Heart left ventricle (tissue), 16 donors: Measurements from ENCODE around the gene PRR30. TPM values are rescaled to one million over a fixed set of nuclear protein-coding genes. Genes with fewer than 3 reads are reported as not detected.

Experiments
- ATAC-seq, 4 donors: fragments of 200-7000 bp; cut with Tn5 transposase; one replicate each; pipeline ENCODE4 v1.9.1; 2020 to 2022; ENCODE audit warnings: moderate library complexity in 4 of 4, mild to moderate bottlenecking in 3 of 4, moderate number of reproducible peaks in 1 of 4
- DNase-seq, 5 donors: peaks; one replicate each; pipeline ENCODE4 v3.0.0-alpha.2; 2020
- H3K27ac ChIP-seq, 12 donors: fragments of 200-600 bp; sonication (generic) in 4 of 12; one replicate each; pipeline versions ENCODE4 v1.5.0 to v1.8.0; 2016 to 2022; ENCODE audit warnings: mild to moderate bottlenecking in 2 of 12
- H3K27me3 ChIP-seq, 9 donors: fragments of 200-600 bp; sonication (generic) in 2 of 9; one replicate each; pipeline versions ENCODE4 v1.5.1 to v1.8.0; 2016 to 2022; ENCODE audit warnings: mild to moderate bottlenecking in 3 of 9
- H3K36me3 ChIP-seq, 9 donors: fragments of 200-600 bp; sonication (generic) in 2 of 9; one replicate each; pipeline versions ENCODE4 v1.5.0 to v1.8.0; 2018 to 2022; ENCODE audit warnings: mild to moderate bottlenecking in 2 of 9
- H3K4me1 ChIP-seq, 12 donors: fragments of 200-600 bp; sonication (generic) in 4 of 12; one replicate each; pipeline versions ENCODE4 v1.5.0 to v1.8.0; 2016 to 2022; ENCODE audit warnings: mild to moderate bottlenecking in 3 of 12
- H3K4me3 ChIP-seq, 12 donors: fragments of 200-600 bp; sonication (generic) in 4 of 12; one replicate each; pipeline versions ENCODE4 v1.5.0 to v1.8.0; 2017 to 2022; ENCODE audit warnings: mild to moderate bottlenecking in 9 of 12, moderate library complexity in 4 of 12
- H3K9me3 ChIP-seq, 12 donors: fragments of 200-600 bp; sonication (generic) in 4 of 12; one replicate each; pipeline versions ENCODE4 v1.5.0 to v1.8.0; 2016 to 2022; ENCODE audit warnings: mild to moderate bottlenecking in 1 of 12
- POLR2A ChIP-seq, 2 donors: fragments of 450-650 bp; IDR thresholded peaks; one replicate each; pipeline ENCODE4 v1.6.1; 2017; ENCODE audit warnings: antibody characterized with exemption in 2 of 2, mild to moderate bottlenecking in 2 of 2, moderate library complexity in 2 of 2
- WGBS, 4 donors: extraction: QIAGEN DNeasy Blood & Tissue Kit in 2 of 4; methylation state at CpG; one replicate each; pipeline versions ENCODE4 v1.1.5 to v1.1.7; 2013 to 2018; 5-methylcytosine and 5-hydroxymethylcytosine counted together
- intact Hi-C, 10 donors: fragments of 100-400 bp; cut with DNase I; formaldehyde crosslinking; loops; one replicate each; pipeline versions ENCODE4 v1.11.1 to v1.14.2; 2022
- polyA plus RNA-seq, 2 donors: library from polyadenylated mRNA; stranded (reverse); fragments of 200-250 nt; gene quantifications; one replicate each; pipeline ENCODE4 v1.2.3, GENCODE V29; 2013
- total RNA-seq, 9 donors: library from RNA; depleted of rRNA in 2 of 9; stranded (reverse); fragments of >200 nt in 2 of 9; fragmentation: NEBNext Ultra II Directional in 3 of 9; extraction: Animal tissue kit (Norgen Biotek cat#: 25700) in 3 of 9; gene quantifications; one replicate each; pipeline versions ENCODE4 v1.1.0 to v1.2.4, GENCODE V29; 2016 to 2023
- TF ChIP-seq, protein P1 (sequence below), 12 donors: fragments of 200-600 bp; sonication (generic) in 4 of 12; IDR thresholded peaks; one replicate each; pipeline versions ENCODE4 v1.5.0 to v1.8.0; 2018 to 2022; ENCODE audit warnings: antibody characterized with exemption in 12 of 12, mild to moderate bottlenecking in 5 of 12
- donor health status: ischemic (EF 13 %, LVEDD 7.1; RV severe dilation, severe dysfunction).
- donor health status: healthy with polysubstance abuse.
- donor health status: DM: no; HTN: yes; CAD: no.
- donor health status: DM: no; HTN: no; CAD: no.
- donor health status: ischemic (EF 25% LVEDD 6.9; RV normal size, moderate dysfunction).
- donor health status: ischemic (EF 25% LVEDD 5.7; RV mildly dilated, moderate dysfunction).
- donor health status: healthy.
- donor health status: DM: yes; HTN: yes; CAD: no.
- donor health status: ischemic (EF 35%, LVEDD 5.7; RV mildly dilated, moderate dysfunction).
- donor health status: nonischemic (EF 11% LVEDD 7.7; RV severe dilation, severe dysfunction).
- donor health status: DM: yes; HTN: yes; CAD: no.
- donor health status: PGD.
- donor health status: ischemic (EF 29% LVEDD 5.4; RV normal size, mild dysfunction).
- donor health status: nonischemic (EF 23%, LVEDD 6.1; RV moderate dilation, normal function).

PRR30 gene
- total and polyA plus RNA-seq, 11 donors = not detected

DNA sequence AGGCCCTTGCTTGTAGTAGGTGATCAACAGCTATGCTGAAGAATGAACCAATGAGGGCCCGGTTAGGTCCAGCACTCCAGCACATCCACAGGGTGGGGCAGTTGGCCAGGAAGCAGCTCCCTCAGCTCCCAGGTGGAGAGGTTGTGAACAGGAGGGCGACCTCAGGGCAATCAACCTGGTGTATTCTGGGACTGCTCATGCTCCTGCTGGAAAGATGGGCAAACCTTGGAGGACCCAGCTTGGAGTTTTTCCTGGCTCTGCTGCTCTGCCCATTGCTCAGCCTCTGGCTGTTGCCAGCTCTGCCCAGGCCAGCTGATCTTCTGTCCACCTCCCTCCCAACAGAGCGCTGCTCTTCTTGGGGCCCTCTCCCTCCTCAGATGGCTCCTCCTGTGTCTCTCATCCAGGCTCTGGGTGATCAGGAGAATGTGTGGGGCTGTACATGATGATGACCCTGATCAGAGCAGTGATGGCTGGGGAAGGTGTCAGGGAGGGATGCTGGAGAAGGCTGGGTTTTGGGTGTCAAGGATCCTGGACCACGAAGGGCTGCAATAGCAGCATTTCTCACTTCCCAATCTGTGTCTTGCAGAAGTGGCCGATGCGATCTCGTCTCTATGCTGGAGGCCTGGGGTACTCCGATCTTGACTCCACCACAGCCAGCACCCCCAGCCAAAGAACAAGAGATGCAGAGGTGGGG, 13.0 kb upstream of the PRR30 start:
- Histone ChIP-seq H3K36me3 (no peaks in the 10 kb centered on the region), H3K27ac (no peak overlapping the region), H3K4me1 (no peaks in the 10 kb centered on the region), H3K9me3 (no peaks in the 10 kb centered on the region), H3K27me3 (no peaks in the 10 kb centered on the region), H3K4me3 (no peak overlapping the region)
- TF ChIP-seq POLR2A (IDR thresholded peaks at IDR 0.05) = no peak
- TF ChIP-seq, protein P1, sequence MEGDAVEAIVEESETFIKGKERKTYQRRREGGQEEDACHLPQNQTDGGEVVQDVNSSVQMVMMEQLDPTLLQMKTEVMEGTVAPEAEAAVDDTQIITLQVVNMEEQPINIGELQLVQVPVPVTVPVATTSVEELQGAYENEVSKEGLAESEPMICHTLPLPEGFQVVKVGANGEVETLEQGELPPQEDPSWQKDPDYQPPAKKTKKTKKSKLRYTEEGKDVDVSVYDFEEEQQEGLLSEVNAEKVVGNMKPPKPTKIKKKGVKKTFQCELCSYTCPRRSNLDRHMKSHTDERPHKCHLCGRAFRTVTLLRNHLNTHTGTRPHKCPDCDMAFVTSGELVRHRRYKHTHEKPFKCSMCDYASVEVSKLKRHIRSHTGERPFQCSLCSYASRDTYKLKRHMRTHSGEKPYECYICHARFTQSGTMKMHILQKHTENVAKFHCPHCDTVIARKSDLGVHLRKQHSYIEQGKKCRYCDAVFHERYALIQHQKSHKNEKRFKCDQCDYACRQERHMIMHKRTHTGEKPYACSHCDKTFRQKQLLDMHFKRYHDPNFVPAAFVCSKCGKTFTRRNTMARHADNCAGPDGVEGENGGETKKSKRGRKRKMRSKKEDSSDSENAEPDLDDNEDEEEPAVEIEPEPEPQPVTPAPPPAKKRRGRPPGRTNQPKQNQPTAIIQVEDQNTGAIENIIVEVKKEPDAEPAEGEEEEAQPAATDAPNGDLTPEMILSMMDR (IDR thresholded peaks at IDR 0.05) = no peak
- ATAC-seq (no peak), DNase-seq (no peak)
- 81 to 89% (median 84%) methylated on average over 8 of the region's 8 CpGs for WGBS, 4 donors
- intact Hi-C loops = no loop called here

DNA sequence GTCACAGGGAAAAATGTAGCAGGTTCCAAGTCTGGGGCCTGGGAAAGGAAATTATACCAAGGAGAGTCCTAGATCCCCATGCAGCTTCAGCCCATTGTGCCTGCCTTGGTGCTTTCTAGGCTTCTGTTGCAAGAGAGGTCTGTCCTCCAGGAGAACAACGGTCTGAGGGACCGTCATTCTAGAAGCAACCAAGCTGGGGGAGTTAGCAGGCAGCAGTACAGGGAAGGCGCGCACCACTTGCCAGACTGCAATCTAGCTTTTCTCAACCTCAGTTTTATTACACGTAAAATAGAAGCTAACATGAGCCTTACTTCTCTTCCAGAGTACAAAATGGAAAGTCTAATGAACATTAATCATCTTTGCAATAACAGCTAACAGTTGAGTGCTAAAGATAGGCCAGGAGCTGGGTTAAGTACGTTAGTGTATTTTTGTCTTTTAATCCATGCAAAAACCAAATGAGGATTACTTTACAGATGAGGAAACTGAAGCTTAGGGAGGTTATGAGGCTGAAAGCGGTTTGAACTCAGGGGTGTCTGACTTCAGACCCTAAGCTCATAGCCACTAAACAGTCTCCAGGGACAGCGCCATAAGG, 11.5 kb upstream of the PRR30 start:
- Histone ChIP-seq H3K4me3 (no peak overlapping the region), H3K36me3 (no peaks in the 10 kb centered on the region), H3K27me3 (no peaks in the 10 kb centered on the region), H3K9me3 (no peaks in the 10 kb centered on the region), H3K4me1 (no peaks in the 10 kb centered on the region), H3K27ac (no peak overlapping the region)
- no peak for ATAC-seq
- no peak for DNase-seq
- WGBS, 4 donors = 78 to 89% (median 83%) methylated on average over 8 of the region's 8 CpGs
- intact Hi-C loops = no loop called here
- TF ChIP-seq, protein P1 (IDR thresholded peaks at IDR 0.05) = no peak

DNA sequence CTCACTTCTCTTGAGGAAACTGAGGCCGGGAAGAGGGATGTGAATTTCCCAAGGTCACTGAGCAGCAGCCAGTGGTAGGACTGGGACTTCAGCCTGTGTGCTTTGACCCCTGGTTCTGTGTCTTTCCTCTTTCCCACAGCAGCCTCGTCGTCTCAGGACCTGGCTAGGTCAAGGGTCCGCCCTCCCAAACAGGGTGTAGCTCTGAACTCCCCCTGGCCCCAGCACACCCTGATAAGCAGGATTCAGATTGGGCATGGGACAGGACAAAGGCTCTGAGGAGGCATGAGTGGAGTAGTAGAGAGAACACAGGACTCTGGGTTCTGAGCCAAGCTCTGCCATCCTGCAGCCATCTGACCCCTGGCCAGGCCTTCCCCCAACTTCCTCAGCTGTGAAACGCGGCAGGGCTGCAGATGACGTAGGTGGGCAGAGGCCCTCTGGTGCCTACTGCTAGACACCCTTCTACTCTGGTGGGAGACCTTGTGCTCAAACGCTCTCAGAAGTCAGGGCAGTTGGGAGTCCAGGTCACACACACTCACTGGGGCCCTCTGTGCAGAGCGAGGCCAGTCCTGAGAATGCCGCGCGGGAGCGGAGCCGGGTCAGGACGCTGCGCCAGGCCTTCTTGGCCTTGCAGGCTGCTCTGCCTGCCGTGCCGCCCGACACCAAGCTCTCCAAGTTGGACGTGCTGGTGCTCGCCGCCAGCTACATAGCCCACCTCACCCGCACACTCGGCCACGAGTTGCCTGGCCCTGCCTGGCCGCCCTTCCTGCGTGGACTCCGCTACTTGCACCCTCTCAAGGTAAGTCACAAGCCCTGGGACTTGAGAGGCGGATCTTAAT, 10.6 kb upstream of the PRR30 start:
- H3K27ac ChIP-seq = no peak overlapping the region
- peak in 1 of 4 donors; percentile 43 for ATAC-seq

More for the DNA sequence above, 10.6 kb upstream of the PRR30 start:
- no peak for DNase-seq
- Histone ChIP-seq H3K4me3 (no peak overlapping the region), H3K4me1 (no peaks in the 10 kb centered on the region), H3K36me3 (no peaks in the 10 kb centered on the region), H3K27me3 (no peaks in the 10 kb centered on the region), H3K9me3 (no peaks in the 10 kb centered on the region)
- TF ChIP-seq POLR2A (IDR thresholded peaks at IDR 0.05) = no peak
- TF ChIP-seq, protein P1 (IDR thresholded peaks at IDR 0.05) = no peak
- intact Hi-C loops = no loop called here
- 85 to 88% (median 86%) methylated on average over 29 of the region's 29 CpGs for WGBS, 4 donors
